ENCODE measurements around the gene MRFAP1L1. TPM values are rescaled to one million over a fixed set of nuclear protein-coding genes. Genes with fewer than 3 reads are reported as not detected.

The MRFAP1L1 gene
- total RNA-seq, 1 donor from 2014 or later, result 36.8 TPM

- Mint-ChIP-seq H3K9me3 (ENCODE audit: unreplicated experiment) (peaks cover 2% of the 10 kb centered on the region), H3K4me3 (ENCODE audit: unreplicated experiment) (no peak overlapping the region), H3K4me1 (ENCODE audit: low read depth, unreplicated experiment) (no peaks in the 10 kb centered on the region), H3K27me3 (ENCODE audit: low read depth, unreplicated experiment) (peaks cover 3% of the 10 kb centered on the region), H3K36me3 (ENCODE audit: low read depth, unreplicated experiment) (peaks cover 2% of the 10 kb centered on the region), H3K27ac (ENCODE audit: unreplicated experiment) (no peak overlapping the region)
- Histone ChIP-seq H3K9ac (ENCODE audit: low read length) (no peak overlapping the region), H3K79me2 (ENCODE audit: insufficient read depth, low read length) (no peaks in the 10 kb centered on the region), H3K4me3 (ENCODE audit: insufficient read depth, low read depth, low read length) (no peak overlapping the region), H3K27me3 (ENCODE audit: insufficient read depth, low read length) (peaks cover 15% of the 10 kb centered on the region), H3K27ac (ENCODE audit: low read depth, low read length) (no peak overlapping the region), H3K36me3 (ENCODE audit: insufficient read depth, low read length) (no peaks in the 10 kb centered on the region), H4K20me1 (ENCODE audit: insufficient read depth, low read length) (peaks cover 7% of the 10 kb centered on the region), H3K9me3 (ENCODE audit: insufficient read depth, low read depth, low read length) (no peaks in the 10 kb centered on the region), H2AFZ (ENCODE audit: low read depth, low read length) (no peak overlapping the region), H3K4me2 (ENCODE audit: low read length) (peak overlapping the region; percentile 66), H3K4me1 (ENCODE audit: insufficient read depth, low read length) (peaks cover 12% of the 10 kb centered on the region)
- peak; percentile 9 for FAIRE-seq
- no peak for TF ChIP-seq CTCF (IDR thresholded peaks at IDR 0.05; ENCODE audit: insufficient read depth, low read depth, low read length)
- no peak for TF ChIP-seq EZH2 (IDR thresholded peaks at IDR 0.05; ENCODE audit: insufficient read depth, low read length)
- peak; percentile 93 for DNase-seq (ENCODE audit: low read depth)
Measured at GRCh38 chr4:6668391-6668790, 41.3 kb downstream of the MRFAP1L1 start.

DNA sequence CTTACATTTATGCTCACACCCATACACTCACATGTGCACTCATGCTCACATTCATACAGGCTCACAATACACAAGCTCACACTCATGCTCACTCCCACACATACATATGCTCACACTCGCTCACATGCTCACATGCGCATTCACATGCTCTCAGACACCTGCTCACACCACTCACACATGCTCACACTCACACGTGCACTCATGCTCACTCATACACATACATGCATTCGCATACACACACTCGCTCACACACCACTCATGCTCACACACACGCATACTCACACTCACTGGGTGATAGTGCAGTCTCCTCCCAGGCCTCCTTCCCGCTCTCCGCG, 44.4 kb downstream of the MRFAP1L1 start:
- Histone ChIP-seq H3K79me2 (ENCODE audit: insufficient read depth, low read length) (no peaks in the 10 kb centered on the region), H3K4me2 (ENCODE audit: low read length) (no peak overlapping the region), H3K9ac (ENCODE audit: low read length) (no peak overlapping the region), H3K9me3 (ENCODE audit: insufficient read depth, low read depth, low read length) (no peaks in the 10 kb centered on the region), H3K4me3 (ENCODE audit: insufficient read depth, low read depth, low read length) (no peak overlapping the region), H3K36me3 (ENCODE audit: insufficient read depth, low read length) (no peaks in the 10 kb centered on the region), H2AFZ (ENCODE audit: low read depth, low read length) (no peak overlapping the region), H3K27ac (ENCODE audit: low read depth, low read length) (no peak overlapping the region), H3K27me3 (ENCODE audit: insufficient read depth, low read length) (peaks cover 37% of the 10 kb centered on the region), H3K4me1 (ENCODE audit: insufficient read depth, low read length) (peaks cover 12% of the 10 kb centered on the region), H4K20me1 (ENCODE audit: insufficient read depth, low read length) (peaks cover 7% of the 10 kb centered on the region)
- DNase-seq (ENCODE audit: low read depth), result no peak
- no peaks in the 10 kb centered on the region for H3K9me3 Mint-ChIP-seq (ENCODE audit: unreplicated experiment)
- no peak for TF ChIP-seq EZH2 (IDR thresholded peaks at IDR 0.05; ENCODE audit: insufficient read depth, low read length)
- TF ChIP-seq CTCF (IDR thresholded peaks at IDR 0.05; ENCODE audit: insufficient read depth, low read depth, low read length), result no peak
- H3K27me3 Mint-ChIP-seq (ENCODE audit: low read depth, unreplicated experiment), result peaks cover 26% of the 10 kb centered on the region
- no peaks in the 10 kb centered on the region for H3K36me3 Mint-ChIP-seq (ENCODE audit: low read depth, unreplicated experiment)
- H3K27ac Mint-ChIP-seq (ENCODE audit: unreplicated experiment), result no peak overlapping the region
- no peak for FAIRE-seq
- H3K4me3 Mint-ChIP-seq (ENCODE audit: unreplicated experiment), result no peak overlapping the region
- no peaks in the 10 kb centered on the region for H3K4me1 Mint-ChIP-seq (ENCODE audit: low read depth, unreplicated experiment)

- H3K4me1 ChIP-seq (ENCODE audit: insufficient read depth, low read length), result peaks cover 7% of the 10 kb centered on the region
- no peak for DNase-seq (ENCODE audit: low read depth)
- no peak overlapping the region for H2AFZ ChIP-seq (ENCODE audit: low read depth, low read length)
- TF ChIP-seq CTCF (IDR thresholded peaks at IDR 0.05; ENCODE audit: insufficient read depth, low read depth, low read length) (no peak), EZH2 (IDR thresholded peaks at IDR 0.05; ENCODE audit: insufficient read depth, low read length) (peak; percentile 87)
- H3K4me3 Mint-ChIP-seq (ENCODE audit: unreplicated experiment), result no peak overlapping the region
- H3K27ac Mint-ChIP-seq (ENCODE audit: unreplicated experiment), result no peak overlapping the region
- H3K27me3 ChIP-seq (ENCODE audit: insufficient read depth, low read length), result peaks cover 37% of the 10 kb centered on the region
- H3K79me2 ChIP-seq (ENCODE audit: insufficient read depth, low read length), result no peaks in the 10 kb centered on the region
- H3K4me1 Mint-ChIP-seq (ENCODE audit: low read depth, unreplicated experiment), result no peaks in the 10 kb centered on the region
- H3K4me3 ChIP-seq (ENCODE audit: insufficient read depth, low read depth, low read length), result no peak overlapping the region
- no peak for FAIRE-seq
- no peak overlapping the region for H3K9ac ChIP-seq (ENCODE audit: low read length)
- no peaks in the 10 kb centered on the region for H3K9me3 ChIP-seq (ENCODE audit: insufficient read depth, low read depth, low read length)
- H3K36me3 Mint-ChIP-seq (ENCODE audit: low read depth, unreplicated experiment), result peaks cover 4% of the 10 kb centered on the region
- no peaks in the 10 kb centered on the region for H3K36me3 ChIP-seq (ENCODE audit: insufficient read depth, low read length)
- peak overlapping the region; percentile 30 for H3K4me2 ChIP-seq (ENCODE audit: low read length)
- H3K9me3 Mint-ChIP-seq (ENCODE audit: unreplicated experiment), result no peaks in the 10 kb centered on the region
- no peak overlapping the region for H3K27ac ChIP-seq (ENCODE audit: low read depth, low read length)
- H3K27me3 Mint-ChIP-seq (ENCODE audit: low read depth, unreplicated experiment), result peaks cover 33% of the 10 kb centered on the region
- peaks cover 7% of the 10 kb centered on the region for H4K20me1 ChIP-seq (ENCODE audit: insufficient read depth, low read length)
Measured at GRCh38 chr4:6663596-6664393, 45.9 kb downstream of the MRFAP1L1 start.

Data from astrocyte (in vitro differentiated cells and primary cell).